GM21717 (cell line): ENCODE results near the gene PLXDC2.

Experiments
- ATAC-seq: cut with Tn5 transposase; IDR thresholded peaks from one replicate; pipeline ENCODE4 v1.9.1; 2021; ENCODE audit warnings: mild to moderate bottlenecking, moderate library complexity; ENCODE audit not compliant: unreplicated experiment

PLXDC2 gene

DNA sequence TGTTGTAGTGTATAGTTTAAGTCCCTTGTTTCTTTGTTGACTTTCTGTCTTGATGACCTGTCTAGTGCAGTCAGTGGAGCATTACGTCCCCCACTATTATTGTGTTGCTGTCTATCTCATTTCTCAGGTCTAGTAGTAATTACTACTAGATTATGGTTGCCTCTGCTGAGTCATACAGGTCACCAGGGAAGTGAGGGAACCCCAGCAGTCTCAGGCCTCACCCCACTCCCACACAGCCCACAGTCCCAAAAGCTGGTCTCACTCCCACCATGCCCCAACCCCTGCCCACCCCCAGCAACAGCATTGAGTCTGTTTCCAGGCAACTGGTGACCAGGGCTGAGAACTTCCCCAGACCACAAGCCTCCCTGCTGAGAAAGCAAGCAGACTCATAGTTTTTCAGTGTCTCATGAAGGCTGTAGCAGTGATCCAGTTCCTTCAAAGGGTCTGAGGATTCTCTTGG is 88.0 kb downstream of the PLXDC2 start:
- no peak for ATAC-seq

DNA sequence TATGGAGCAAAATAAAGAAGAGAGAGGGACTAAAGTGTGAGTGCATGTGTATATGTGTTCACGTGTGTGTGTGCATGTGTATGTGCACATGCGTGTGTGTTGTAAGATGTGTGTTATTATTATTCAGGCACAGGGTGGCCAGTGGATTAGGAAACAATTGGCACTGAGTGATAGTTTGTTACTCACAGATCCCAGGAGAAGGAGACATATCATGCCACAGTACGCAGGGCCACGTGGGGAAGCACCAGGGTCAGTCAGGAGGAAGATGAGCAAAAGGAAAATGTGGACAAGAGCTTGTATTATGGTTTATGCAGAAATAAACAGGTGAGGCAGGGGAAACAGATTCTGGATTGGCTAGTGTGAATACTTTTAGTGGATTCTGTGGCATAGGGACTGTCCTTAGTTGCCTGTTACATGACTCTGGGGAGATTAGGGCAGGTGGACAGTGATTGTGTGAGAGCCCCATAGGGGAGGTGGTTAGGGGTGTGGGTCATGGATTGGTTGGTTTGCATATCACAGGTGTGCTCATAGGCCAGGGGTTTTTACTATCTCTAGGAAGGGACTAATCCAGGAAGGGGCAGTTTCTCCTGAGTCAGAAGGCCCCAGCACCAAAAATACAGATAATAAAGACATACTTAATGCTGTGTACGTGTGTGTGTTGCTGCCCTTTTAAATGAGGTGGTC is 90.0 kb downstream of the PLXDC2 start:
- no peak for ATAC-seq

DNA sequence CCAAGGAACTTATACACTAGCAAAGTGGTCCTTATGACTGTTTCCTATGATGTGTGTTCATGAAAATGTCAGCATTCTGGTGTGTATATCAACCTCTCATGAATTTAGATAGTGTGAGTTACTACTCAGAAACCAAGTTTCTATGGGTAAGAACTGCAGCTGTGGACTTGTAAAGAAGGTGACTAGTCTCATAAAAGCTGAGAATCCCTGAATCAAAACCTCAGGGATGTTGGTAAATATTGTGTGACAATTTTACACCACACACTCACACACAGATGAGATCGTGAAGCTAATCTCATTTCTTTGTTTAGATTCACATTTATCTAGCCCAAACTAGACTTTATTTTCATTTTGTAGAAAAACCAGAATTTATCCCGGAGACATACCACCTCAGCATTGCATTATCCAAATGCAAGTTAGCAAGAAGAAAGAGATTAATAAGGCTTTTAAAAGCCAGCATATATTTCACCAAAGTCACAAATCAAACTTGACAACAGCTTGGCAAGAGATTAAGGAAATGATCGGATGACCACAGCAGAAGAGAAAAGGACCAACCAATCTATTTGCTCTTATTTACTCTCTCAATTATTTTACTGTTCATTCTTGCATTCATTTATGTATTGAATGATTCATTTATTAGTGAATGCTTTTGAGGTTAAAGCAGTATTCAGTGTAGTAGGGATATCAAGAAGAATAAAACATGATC is 92.9 kb downstream of the PLXDC2 start:
- no peak for ATAC-seq

- ATAC-seq, result no peak
Measured at GRCh38 chr10:19911886-19912285, 95.7 kb downstream of the PLXDC2 start.

GRCh38 chr10:19913987-19914386 is 97.8 kb downstream of the PLXDC2 start:
- ATAC-seq, result no peak

- no peak for ATAC-seq
Measured at GRCh38 chr10:19915125-19915524, 98.9 kb downstream of the PLXDC2 start.

DNA sequence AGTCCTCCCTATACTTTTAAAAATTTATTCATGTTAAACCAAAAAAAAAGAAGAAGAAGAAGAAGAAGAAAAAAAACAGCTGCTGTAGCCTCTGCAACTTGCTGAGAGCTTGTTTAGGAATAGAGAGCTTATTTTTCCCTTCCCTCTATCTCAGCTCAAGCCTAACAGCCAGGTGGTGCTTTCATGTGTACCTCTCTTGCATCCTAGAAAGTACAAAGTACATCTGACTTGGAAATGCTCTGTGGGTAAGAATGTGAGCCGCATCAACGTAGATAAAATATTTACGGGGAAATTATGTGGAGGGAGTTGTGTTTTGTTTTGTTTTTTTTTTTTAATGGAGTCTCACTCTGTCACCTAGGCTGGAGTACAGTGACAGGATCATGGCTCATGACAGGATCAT is 99.6 kb downstream of the PLXDC2 start:
- no peak for ATAC-seq

DNA sequence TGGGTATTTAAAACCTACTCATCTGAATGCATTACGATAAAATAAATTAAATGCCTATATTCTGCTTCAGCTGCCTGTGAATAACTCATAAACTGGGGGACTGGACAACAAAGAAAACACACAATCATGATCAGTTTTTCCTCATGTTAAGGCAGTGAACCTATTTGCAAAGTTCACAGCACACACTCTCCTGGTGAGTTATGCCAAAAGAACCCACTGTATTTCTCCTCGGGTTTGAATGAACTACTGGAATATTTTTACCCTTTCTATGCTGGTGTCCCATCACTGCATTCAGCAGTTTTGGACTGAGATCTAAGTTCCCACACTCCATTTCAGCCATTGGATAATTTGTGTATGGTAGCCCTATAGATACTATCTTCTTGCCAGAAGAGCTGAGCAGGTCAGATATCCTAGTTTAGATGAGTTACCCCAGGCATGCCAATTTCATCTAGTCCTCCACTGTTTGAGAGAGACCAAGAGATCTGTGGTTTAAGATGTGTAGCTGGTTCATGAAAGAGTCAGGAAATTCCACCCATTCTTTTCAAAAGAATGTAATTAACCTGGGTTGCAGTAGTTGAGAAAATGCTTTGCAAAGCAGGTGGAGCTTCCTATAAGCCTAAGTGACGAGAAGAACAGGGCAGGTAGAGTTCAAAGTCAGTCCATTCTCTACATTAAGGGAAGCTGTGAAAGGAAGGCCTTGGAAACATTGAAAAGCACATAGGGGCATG is 101.7 kb downstream of the PLXDC2 start:
- no peak for ATAC-seq

DNA sequence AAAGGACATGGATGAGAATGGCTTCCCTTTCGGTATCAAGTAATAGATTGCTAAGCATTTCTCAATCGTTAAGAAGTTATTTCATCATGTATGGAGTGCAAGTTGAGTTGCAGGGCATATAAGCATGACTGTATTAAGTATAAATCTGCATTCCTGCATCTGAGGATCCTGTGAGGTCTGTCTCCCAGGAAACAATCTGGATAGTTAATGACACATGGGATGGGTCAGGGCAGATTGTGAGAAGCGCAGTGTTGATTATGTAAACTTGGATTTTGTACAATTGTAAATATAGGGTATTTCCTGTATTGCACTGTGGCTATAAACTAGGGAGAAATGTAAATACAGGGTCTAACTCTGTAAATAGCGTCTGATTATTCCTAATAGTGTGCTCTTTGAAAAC is 102.6 kb downstream of the PLXDC2 start:
- no peak for ATAC-seq

DNA sequence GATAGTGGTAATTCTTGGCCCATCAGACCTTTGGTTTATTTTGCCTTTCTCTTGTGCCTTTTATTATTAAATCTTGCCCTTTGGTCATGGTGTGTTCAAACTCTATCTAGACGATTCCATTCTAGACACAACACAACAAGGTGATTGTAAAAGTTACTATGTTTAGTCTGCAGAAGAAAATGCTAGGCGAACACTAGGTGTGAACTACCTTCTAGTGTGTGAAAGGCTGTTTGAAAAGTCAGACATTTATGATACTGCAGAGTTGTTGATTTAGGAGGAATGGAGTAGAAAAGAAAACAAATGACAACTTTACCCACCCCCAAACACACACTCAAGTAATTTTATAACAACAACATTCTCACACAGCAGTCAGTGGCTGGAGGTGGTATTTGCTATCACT is 103.4 kb downstream of the PLXDC2 start:
- ATAC-seq, result no peak

DNA sequence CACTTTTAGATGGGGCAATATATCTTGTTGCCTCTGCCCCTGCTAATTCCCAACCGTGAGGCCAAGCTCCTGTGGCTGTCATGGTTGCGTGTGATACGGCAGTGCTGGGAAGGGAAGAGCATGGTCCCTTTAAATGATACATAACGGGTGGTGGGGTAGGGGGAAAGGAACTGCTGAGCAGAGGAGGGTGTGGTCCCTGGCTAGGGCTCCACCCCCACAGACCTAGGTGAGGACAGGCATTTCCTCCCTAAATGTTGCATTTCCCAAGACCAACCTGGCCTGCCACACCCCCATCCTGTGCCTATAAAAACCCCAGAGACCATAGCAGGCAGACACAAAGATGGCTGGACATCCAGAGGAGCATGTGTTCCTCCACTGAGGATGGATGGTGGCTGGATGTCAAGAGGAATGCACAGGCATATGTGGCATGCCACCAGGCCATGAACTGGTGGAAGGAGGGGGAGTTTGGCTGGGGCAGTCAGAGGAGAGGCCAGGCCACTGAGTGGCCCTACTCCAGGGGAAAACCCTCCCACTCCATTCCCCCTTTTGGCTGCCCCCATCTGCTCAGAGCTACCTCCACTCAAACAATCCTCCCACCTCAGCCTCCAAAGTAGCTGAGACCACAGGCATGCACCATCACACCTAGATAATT is 104.0 kb downstream of the PLXDC2 start:
- no peak for ATAC-seq

- no peak for ATAC-seq
Measured at GRCh38 chr10:19921300-19922140, 105.3 kb downstream of the PLXDC2 start.

DNA sequence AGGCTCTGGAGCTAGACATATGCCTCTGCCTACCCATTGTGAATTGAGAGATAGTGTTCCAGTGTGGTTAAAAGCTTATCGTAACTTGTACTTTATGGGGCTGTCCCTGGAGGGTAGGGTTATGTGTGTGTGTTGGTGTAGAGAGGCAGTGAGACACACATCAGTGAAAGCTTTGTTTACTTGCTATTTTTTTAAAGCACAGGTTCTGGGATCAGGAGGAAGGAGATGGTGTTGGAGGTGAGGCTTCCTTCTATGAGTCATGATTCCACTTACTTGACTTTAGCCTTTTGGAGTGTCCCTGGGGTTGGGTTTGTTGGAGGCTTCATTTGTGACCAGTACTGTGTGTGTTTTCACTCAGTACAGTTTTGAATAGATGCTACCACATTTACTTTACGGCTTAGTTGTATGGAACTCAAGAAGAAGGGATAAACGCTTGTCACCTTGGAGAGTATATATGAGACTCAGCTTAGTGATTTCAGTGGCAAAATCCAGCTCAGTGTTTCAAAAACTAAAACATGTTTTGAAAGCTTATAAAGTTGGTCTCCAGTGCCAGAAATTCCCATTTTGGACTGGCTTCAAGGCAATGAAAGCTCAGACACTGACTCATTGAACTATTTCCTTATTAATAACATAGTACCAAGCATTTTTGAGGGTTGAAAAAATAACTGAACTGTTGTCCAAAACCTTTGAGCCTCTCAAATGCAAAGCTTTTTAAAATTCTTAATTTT is 106.2 kb downstream of the PLXDC2 start:
- no peak for ATAC-seq

- ATAC-seq, result no peak
Measured at GRCh38 chr10:19925064-19925463, 108.8 kb downstream of the PLXDC2 start.

- no peak for ATAC-seq
Measured at GRCh38 chr10:19928936-19929335, 112.7 kb downstream of the PLXDC2 start.

- ATAC-seq, result no peak
Measured at GRCh38 chr10:19929506-19930140, 113.4 kb downstream of the PLXDC2 start.

DNA sequence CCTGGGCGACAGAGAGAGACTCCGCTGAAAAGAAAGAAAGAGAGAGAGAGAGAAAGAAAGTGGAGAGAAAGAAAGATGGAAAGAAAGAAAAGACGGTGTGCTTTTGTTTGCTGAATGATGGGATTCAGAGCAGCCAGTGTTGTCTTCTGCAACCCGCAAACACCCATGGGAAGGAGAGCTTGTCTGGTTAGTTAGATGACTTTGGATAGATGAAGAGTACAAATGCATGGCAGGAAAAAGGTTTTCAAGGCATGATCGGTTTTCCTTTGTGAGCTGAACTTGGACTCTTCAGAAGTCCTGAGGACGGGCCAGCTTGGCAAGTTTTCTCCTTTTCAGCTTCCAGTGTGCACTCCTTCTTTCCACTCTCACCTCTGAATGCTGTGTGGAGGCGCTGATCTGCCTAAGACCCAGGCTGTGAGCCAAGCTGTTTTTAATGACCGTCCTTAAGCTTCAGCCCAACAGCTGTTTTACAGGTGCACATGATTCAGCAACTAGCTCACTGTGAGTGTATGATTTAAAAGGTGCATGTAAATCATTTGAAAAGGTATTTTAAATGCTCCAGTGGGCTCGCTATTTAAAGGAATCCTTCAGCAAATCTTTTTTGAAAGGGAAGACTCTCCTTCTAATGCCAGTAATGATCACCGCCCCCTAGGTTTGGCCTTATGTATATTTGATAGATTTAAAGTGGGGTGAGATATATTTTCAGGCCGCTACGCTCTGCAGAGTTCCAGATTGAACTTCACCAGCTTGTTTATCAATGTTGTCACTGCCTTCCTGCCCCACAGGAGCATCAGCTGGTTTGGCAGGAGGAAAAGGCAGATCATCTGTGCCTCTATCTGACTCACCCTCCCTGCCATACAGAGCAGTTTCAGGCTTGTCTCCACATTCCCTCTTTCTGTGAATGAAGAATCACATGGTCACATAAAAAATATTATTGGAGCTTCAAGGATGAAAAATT is 115.0 kb downstream of the PLXDC2 start:
- ATAC-seq, result no peak

DNA sequence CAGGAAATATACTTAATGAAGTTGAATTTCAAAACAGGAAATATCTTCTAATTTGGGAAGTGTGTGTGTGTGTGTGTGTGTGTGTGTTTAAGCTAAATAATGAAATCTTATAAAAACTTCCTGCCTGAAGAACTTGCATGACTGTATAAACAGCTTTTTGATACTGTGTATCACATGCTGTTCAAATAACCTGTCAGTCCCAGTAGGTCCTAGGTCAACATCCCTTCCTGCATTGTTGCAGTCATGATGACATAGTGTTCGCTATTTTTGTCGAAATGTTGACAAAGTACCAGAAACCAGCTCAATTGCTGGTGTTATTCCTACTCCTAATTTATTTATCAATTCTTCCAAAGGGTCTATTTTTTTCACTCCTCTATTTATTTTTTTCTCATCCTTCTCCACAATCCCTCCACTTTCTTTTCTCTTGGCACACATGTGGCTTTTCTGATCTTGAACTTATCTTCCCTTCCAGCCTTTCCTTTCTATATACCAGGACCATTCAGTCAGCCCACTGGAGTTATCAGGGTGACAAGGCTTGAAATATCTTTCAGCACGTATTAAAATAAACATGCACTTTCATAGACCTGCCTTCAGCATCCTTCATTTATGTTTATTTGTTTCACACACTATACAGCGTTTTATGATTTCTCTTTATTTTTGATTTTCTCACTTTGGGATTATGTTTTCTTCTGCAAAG is 115.8 kb downstream of the PLXDC2 start:
- no peak for ATAC-seq
